Keratinocyte (primary cell): ENCODE data around the gene HEPACAM.

Experiments
- EZH2 ChIP-seq: IDR thresholded peaks from one replicate; pipeline ENCODE4 v1.6.1; 2012; ENCODE audit warnings: inconsistent platforms, mild to moderate bottlenecking, low read length, moderate library complexity
- TF ChIP-seq, protein P1 (sequence below), 3 experiments: IDR thresholded peaks in 1 of 3; conservative IDR thresholded peaks in 1 of 3; optimal IDR thresholded peaks in 1 of 3; 2 replicates in 2 of 3; 3 replicates in 1 of 3; pipeline versions ENCODE3 to v1.5.1; 2011; ENCODE audit warnings: low read length in 3 of 3, mild to moderate bottlenecking in 3 of 3, moderate library complexity in 2 of 3, control low read depth in 1 of 3, inconsistent platforms in 1 of 3; ENCODE audit not compliant: insufficient read depth in 2 of 3; ENCODE audit errors: extremely low read depth in 1 of 3

DNA sequence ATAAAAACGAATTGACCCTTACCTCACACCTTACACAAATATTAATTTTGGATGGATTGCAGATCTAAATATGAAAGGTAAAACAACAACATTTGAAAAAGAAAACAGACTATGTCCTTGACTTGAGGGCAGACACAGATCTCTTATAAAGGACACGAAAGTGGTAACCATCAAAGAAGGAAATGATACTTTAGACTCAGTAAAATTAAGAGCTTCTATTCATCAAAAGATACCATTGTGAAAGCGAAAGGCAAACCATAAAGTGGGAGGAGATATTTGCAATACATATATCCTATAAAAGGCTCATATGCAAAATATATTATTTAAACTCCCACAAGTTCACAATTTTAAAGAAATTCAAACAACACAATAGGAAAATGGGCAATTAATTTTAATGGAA lies 5.0 kb downstream of the HEPACAM start:
- TF ChIP-seq, protein P1, sequence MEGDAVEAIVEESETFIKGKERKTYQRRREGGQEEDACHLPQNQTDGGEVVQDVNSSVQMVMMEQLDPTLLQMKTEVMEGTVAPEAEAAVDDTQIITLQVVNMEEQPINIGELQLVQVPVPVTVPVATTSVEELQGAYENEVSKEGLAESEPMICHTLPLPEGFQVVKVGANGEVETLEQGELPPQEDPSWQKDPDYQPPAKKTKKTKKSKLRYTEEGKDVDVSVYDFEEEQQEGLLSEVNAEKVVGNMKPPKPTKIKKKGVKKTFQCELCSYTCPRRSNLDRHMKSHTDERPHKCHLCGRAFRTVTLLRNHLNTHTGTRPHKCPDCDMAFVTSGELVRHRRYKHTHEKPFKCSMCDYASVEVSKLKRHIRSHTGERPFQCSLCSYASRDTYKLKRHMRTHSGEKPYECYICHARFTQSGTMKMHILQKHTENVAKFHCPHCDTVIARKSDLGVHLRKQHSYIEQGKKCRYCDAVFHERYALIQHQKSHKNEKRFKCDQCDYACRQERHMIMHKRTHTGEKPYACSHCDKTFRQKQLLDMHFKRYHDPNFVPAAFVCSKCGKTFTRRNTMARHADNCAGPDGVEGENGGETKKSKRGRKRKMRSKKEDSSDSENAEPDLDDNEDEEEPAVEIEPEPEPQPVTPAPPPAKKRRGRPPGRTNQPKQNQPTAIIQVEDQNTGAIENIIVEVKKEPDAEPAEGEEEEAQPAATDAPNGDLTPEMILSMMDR (optimal IDR thresholded peaks at IDR 0.05 in 1 of 3, IDR thresholded peaks at IDR 0.05 in 1 of 3, conservative IDR thresholded peaks at IDR 0.05 in 1 of 3; ENCODE audit: extremely low read depth in 1 of 3, insufficient read depth in 2 of 3, low read length in 3 of 3), result no peak
- no peak for TF ChIP-seq EZH2
